ENCODE measurements around the gene TMEM179B. TPM values are rescaled to one million over a fixed set of nuclear protein-coding genes. Genes with fewer than 3 reads are reported as not detected.
A peak's percentile ranks its signal among the peaks of the same experiment; 100 is the strongest.
"Not testable (repeated sequence)": the region's sequence is repeated elsewhere in the genome, so short reads cannot be mapped to it uniquely, and the experiment has no call there.

TMEM179B gene
- total RNA-seq, 4 donors from 2014 or later = 65.9 to 112 (median 89.8) TPM

DNA sequence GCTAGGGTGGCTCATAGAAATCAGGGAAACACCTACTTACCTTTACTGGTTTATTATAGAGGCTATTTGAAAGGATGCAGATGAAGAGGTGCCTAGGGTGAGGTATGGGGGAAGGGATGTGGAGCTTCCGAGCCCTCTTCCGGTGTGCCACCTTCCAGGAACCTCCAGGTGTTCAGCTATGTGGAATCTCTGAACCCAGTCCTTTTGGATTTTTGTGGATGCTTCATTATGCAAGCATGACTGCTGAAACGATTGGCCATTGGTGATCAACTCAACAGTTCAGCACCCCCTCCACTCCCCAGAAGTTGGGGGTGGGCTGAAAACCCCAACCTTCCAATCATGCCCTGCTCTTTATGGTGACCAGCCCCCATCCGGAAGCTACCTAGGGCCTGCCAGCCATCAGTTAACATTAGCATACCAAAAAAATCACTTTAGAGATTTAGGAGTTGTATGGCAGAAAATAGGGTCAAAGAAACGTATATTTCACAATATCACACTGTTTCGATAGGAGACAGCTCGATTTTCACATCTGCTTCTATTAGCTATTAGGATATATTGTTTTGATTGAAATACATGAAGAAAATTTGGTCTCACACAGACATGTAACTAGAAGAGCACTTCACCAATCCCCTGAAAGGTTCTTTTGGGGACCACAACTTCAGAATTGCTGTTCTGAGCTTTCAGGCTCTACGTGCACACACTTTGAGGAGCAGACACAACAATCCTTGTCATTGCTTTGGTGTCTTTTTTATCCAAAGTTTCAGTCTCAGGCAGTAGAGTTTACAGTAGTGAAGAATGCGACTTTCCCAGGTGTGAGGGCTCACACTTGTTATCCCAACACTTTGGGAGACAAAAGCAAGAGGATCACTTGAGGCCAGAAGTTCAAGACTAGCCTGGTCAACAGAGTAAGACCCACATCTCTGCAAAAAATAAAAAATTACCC lies 29.1 kb upstream of the TMEM179B start:
- intact Hi-C loops (cut with DNase I; ENCODE audit: low total_unique reads) = no loop called here

DNA sequence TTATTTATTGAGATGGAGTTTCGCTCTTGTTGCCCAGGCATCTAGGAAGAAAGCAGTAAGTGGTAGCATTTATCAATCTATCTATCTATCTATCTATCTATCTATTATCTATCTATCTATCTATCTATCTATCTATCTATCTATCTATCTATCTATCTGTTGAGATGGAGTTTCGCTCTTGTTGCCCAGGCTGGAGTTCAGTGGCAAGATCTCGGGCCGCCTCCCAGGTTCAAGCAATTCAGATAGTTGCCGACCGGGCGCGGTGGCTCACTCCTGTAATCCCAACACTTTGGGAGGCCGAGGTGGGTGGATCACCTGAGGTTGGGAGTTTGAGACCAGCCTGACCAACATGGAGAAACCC lies 26.4 kb upstream of the TMEM179B start:
- H3K36me3 ChIP-seq; H3K27me3 ChIP-seq; in situ Hi-C loops (cut with MboI; ENCODE audit: low pct_ligation_motif_present in 1 of 4, low pct_unique_long_range_greater_than_20kb in 1 of 4, low sequenced_read_pairs in 3 of 4); intact Hi-C loops (cut with DNase I; ENCODE audit: low total_unique reads); DNase-seq; H3K9me3 ChIP-seq: not testable (repeated sequence)
- WGBS, 2 donors (ENCODE audit: low coverage in 1 of 2) = 29 to 100% methylated on average over 2 to 9 of the region's 9 CpGs
- Histone ChIP-seq H3K4me3 (peak overlapping the region in 3 of 4 donors; percentile 54 to 74 (median 67)), H3K4me1 (peaks cover 10 to 23% (median 12%) of the 10 kb centered on the region in 4 donors), H3K27ac (peak overlapping the region; percentile 88 to 90 (median 88))

More for the DNA sequence above, 29.1 kb upstream of the TMEM179B start:
- in situ Hi-C loops (cut with MboI; ENCODE audit: low pct_ligation_motif_present in 1 of 4, low pct_unique_long_range_greater_than_20kb in 1 of 4, low sequenced_read_pairs in 3 of 4) = no loop called here
- Histone ChIP-seq H3K4me3 (no peak overlapping the region), H3K9me3 (no peaks in the 10 kb centered on the region), H3K4me1 (peaks cover 10 to 26% (median 21%) of the 10 kb centered on the region in 4 donors), H3K36me3 (no peaks in the 10 kb centered on the region), H3K27me3 (no peaks in the 10 kb centered on the region), H3K27ac (no peak overlapping the region)
- TF ChIP-seq, protein P1, sequence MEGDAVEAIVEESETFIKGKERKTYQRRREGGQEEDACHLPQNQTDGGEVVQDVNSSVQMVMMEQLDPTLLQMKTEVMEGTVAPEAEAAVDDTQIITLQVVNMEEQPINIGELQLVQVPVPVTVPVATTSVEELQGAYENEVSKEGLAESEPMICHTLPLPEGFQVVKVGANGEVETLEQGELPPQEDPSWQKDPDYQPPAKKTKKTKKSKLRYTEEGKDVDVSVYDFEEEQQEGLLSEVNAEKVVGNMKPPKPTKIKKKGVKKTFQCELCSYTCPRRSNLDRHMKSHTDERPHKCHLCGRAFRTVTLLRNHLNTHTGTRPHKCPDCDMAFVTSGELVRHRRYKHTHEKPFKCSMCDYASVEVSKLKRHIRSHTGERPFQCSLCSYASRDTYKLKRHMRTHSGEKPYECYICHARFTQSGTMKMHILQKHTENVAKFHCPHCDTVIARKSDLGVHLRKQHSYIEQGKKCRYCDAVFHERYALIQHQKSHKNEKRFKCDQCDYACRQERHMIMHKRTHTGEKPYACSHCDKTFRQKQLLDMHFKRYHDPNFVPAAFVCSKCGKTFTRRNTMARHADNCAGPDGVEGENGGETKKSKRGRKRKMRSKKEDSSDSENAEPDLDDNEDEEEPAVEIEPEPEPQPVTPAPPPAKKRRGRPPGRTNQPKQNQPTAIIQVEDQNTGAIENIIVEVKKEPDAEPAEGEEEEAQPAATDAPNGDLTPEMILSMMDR (IDR thresholded peaks at IDR 0.05) = no peak
- no peak for TF ChIP-seq POLR2AphosphoS5 (IDR thresholded peaks at IDR 0.05)
- TF ChIP-seq POLR2A (IDR thresholded peaks at IDR 0.05) = no peak
- TF ChIP-seq EP300 (IDR thresholded peaks at IDR 0.05; ENCODE audit: low read depth) = no peak
- DNase-seq = no peak
- WGBS, 2 donors (ENCODE audit: low coverage in 1 of 2) = 51 to 76% methylated on average over 4 to 9 of the region's 9 CpGs

DNA sequence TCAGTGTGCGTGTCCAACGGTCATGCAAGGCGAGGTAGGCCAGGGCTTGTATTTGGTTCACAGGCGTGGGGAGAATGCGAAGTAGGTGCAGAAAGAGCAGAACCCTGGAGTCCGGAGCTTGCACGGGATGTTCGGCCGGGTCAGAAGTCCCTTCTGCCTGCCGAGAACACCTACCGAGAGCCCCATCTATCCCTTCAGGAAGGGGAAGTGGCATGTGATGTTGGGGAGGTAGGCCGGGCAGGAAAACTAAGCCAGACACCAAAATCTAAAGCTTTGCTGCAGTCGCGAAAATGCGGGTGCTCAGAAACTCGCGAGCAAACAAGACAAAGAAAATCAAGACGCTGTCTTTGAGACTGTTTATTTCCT lies 16.4 kb upstream of the TMEM179B start:
- H3K4me1 ChIP-seq = peaks cover 15 to 24% (median 20%) of the 10 kb centered on the region in 4 donors
- H3K9me3 ChIP-seq = no peaks in the 10 kb centered on the region
- H3K27me3 ChIP-seq = no peaks in the 10 kb centered on the region
- TF ChIP-seq POLR2A (IDR thresholded peaks at IDR 0.05) (no peak), POLR2AphosphoS5 (IDR thresholded peaks at IDR 0.05) (no peak), EP300 (IDR thresholded peaks at IDR 0.05; ENCODE audit: low read depth) (no peak)
- TF ChIP-seq, protein P1 (IDR thresholded peaks at IDR 0.05) = no peak
- peaks cover 0 to 15% (median 6%) of the 10 kb centered on the region in 4 donors for H3K36me3 ChIP-seq
- 0 to 2% methylated on average over 2 to 18 of the region's 18 CpGs for WGBS, 2 donors (ENCODE audit: low coverage in 1 of 2)
- peak overlapping the region; percentile 2 to 65 (median 56) for H3K4me3 ChIP-seq
- in situ Hi-C loops (cut with MboI; ENCODE audit: low pct_ligation_motif_present in 1 of 4, low pct_unique_long_range_greater_than_20kb in 1 of 4, low sequenced_read_pairs in 3 of 4) (no loop called here), intact Hi-C loops (cut with DNase I; ENCODE audit: low total_unique reads) (no loop called here)
- peak; percentile 30 for DNase-seq
- peak overlapping the region; percentile 92 to 98 (median 94) for H3K27ac ChIP-seq

DNA sequence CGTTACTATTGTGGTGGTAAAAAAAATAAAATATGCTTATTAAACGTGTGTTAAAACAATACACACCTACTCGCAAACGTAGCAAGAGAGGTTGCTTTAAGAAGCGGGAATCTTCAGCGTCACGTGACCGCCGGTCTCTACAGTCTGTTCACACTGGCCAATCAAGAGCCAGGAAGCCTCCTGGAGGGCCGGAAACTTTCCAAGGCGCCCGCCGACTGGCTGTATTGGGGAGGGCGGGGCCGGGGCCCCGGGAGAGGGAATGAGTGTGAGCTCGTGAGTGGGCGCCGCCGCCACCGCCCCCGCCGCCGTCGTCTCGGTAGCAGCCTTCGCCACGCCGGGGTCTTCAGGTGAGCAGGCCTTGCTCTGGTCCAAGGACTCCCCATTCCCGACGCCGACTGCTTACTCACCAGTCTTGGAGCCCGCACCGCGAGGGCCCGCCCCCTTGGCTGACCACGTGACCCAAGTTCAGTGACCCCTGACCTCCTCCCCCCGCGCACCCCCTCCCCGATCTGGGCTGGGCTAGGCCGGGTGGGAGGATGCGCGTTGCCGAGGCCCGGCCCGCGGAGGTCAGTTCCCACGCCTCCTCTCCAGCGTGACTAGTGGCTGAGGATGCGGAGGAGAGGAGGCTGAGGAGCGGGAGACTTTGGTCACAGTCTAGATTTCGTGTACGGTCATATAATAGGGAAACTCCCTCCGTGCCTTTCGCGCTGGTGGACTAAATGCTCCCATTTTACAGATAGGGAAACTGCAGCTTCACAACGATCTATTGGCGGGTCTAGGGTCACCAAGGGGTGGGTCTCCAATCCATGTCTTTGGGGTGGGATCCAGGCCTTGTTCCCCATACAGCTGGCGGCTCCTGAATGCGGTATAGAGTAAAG lies 15.8 kb upstream of the TMEM179B start, which contains the start of gene TAF6L:
TAF6L (plus strand) TSS at position 253 of the 878 bp plus-strand sequence. CDS start 4,388 bp downstream, outside the sequence.
- Histone ChIP-seq H3K27ac (peak within 1 kb of the TSS; percentile 92 to 98 (median 94)), H3K36me3 (peaks cover 0 to 10% (median 5%) of the 10 kb centered on the region in 4 donors), H3K4me1 (peaks cover 15 to 24% (median 20%) of the 10 kb centered on the region in 4 donors), H3K4me3 (peak within 1 kb of the TSS; percentile 56 to 76 (median 61)), H3K27me3 (no peaks in the 10 kb centered on the region), H3K9me3 (no peaks in the 10 kb centered on the region)
- TF ChIP-seq EP300 (IDR thresholded peaks at IDR 0.05; ENCODE audit: low read depth) = no peak
- peak; percentile 60 to 68 (median 66) for TF ChIP-seq POLR2AphosphoS5 (IDR thresholded peaks at IDR 0.05)
- TF ChIP-seq, protein P1 (IDR thresholded peaks at IDR 0.05) = no peak
- peak; percentile 61 for TF ChIP-seq POLR2A (IDR thresholded peaks at IDR 0.05)
- WGBS, 2 donors (ENCODE audit: low coverage in 1 of 2) = 3% methylated on average over 56 of the region's 60 CpGs; no CpG with 5 or more reads in 1 of the 2 donors
- intact Hi-C loops (cut with DNase I; ENCODE audit: low total_unique reads) = no loop called here
- in situ Hi-C loops (cut with MboI; ENCODE audit: low pct_ligation_motif_present in 1 of 4, low pct_unique_long_range_greater_than_20kb in 1 of 4, low sequenced_read_pairs in 3 of 4) = no loop called here
- DNase-seq = peak; percentile 98

Measured in transverse colon (tissue), 4 donors.